GM10266 (cell line): ENCODE measurements around the gene SFXN3.

Experiments used
- DNase-seq: peaks from one replicate; pipeline ENCODE4 v3.0.0; 2012; ENCODE audit errors: extremely low spot score
- TF ChIP-seq, protein P1 (sequence below): IDR thresholded peaks from 2 replicates; pipeline ENCODE4 v1.5.1; 2012; ENCODE audit warnings: mild to moderate bottlenecking, low read depth; ENCODE audit not compliant: control insufficient read depth, insufficient read depth; ENCODE audit errors: missing control alignments

Gene SFXN3

DNA sequence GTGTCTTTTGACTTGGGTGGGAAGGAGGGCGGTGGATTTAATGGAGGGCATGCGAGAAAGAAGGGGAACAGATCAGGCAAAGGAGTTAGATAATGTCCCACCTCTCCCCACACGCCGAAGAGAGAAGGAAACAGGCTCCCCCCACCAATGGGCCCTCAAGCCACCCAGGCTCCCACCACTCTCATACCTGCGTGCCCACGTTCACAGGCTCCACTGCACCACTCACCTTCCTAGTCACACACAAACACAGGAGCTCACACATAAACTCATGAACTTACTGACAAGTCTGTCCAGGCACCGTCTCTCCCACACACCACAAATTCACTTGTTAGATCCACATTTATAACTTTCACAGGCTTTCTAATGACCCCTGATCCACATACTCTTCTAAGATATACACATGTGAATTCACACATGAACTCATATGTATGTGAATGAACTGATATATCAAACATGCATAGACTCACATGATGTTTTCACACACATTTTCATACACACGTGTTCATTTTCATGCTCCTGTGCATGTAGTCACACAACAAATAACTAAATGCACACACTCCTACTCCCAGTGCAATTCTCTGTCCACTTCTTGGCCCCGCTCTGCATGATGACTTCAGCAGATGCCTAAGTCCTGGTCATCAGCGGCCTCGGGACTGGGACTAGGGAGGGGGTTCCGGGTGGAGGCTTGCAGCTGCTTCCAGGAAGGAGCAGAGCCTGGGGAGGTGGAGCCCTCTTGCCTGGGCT, 29.9 kb upstream of the SFXN3 start:
- TF ChIP-seq, protein P1, sequence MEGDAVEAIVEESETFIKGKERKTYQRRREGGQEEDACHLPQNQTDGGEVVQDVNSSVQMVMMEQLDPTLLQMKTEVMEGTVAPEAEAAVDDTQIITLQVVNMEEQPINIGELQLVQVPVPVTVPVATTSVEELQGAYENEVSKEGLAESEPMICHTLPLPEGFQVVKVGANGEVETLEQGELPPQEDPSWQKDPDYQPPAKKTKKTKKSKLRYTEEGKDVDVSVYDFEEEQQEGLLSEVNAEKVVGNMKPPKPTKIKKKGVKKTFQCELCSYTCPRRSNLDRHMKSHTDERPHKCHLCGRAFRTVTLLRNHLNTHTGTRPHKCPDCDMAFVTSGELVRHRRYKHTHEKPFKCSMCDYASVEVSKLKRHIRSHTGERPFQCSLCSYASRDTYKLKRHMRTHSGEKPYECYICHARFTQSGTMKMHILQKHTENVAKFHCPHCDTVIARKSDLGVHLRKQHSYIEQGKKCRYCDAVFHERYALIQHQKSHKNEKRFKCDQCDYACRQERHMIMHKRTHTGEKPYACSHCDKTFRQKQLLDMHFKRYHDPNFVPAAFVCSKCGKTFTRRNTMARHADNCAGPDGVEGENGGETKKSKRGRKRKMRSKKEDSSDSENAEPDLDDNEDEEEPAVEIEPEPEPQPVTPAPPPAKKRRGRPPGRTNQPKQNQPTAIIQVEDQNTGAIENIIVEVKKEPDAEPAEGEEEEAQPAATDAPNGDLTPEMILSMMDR = no peak
- no peak for DNase-seq

- TF ChIP-seq, protein P1 = no peak
- DNase-seq = no peak
Observed at GRCh38 chr10:101001659-101002035, 29.4 kb upstream of the SFXN3 start.

GRCh38 chr10:101002456-101002855, 28.6 kb upstream of the SFXN3 start:
- TF ChIP-seq, protein P1 = no peak
- no peak for DNase-seq

- TF ChIP-seq, protein P1 = no peak
- DNase-seq = no peak
Observed at GRCh38 chr10:101003639-101004206, 27.3 kb upstream of the SFXN3 start.

DNA sequence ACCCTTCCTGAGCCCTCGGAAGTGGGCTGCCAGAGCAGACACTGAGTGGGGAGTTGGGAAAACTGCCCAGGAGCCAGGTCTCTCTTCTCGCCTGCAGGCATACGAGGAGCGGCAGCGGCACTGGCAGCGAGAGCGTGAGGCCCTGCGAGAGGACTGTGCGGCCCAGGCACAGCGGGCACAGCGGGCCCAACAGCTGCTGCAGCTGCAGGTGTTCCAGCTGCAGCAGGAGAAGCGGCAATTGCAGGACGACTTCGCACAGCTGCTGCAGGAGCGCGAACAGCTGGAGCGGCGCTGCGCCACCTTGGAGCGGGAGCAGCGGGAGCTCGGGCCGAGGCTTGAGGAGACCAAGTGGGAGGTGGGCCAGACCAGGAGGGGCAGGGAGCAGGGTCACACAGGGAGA, 25.7 kb upstream of the SFXN3 start:
- TF ChIP-seq, protein P1 = no peak
- no peak for DNase-seq

GRCh38 chr10:101005869-101006567, 25.0 kb upstream of the SFXN3 start:
- DNase-seq = no peak
- TF ChIP-seq, protein P1 = no peak
